Heart left ventricle (tissue), 13 donors: ENCODE data around the gene ARFIP1.

Source experiments
- POLR2A ChIP-seq, 2 donors: fragments of 450-650 bp; IDR thresholded peaks; one replicate each; pipeline ENCODE4 v1.6.1; 2017; ENCODE audit warnings: antibody characterized with exemption in 2 of 2, mild to moderate bottlenecking in 2 of 2, moderate library complexity in 2 of 2
- TF ChIP-seq, protein P1 (sequence below), 12 donors: fragments of 200-600 bp; sonication (generic) in 4 of 12; IDR thresholded peaks; one replicate each; pipeline versions ENCODE4 v1.5.0 to v1.8.0; 2018 to 2022; ENCODE audit warnings: antibody characterized with exemption in 12 of 12, mild to moderate bottlenecking in 5 of 12
- donor health status: ischemic (EF 13 %, LVEDD 7.1; RV severe dilation, severe dysfunction).
- donor health status: DM: no; HTN: yes; CAD: no.
- donor health status: DM: no; HTN: no; CAD: no.
- donor health status: ischemic (EF 25% LVEDD 6.9; RV normal size, moderate dysfunction).
- donor health status: ischemic (EF 25% LVEDD 5.7; RV mildly dilated, moderate dysfunction).
- donor health status: ischemic (EF 35%, LVEDD 5.7; RV mildly dilated, moderate dysfunction).
- donor health status: nonischemic (EF 11% LVEDD 7.7; RV severe dilation, severe dysfunction).
- donor health status: DM: yes; HTN: yes; CAD: no.
- donor health status: PGD.
- donor health status: ischemic (EF 29% LVEDD 5.4; RV normal size, mild dysfunction).
- donor health status: nonischemic (EF 23%, LVEDD 6.1; RV moderate dilation, normal function).

GRCh38 chr4:152919826-152920225, 140.1 kb downstream of the ARFIP1 start:
- TF ChIP-seq, protein P1, sequence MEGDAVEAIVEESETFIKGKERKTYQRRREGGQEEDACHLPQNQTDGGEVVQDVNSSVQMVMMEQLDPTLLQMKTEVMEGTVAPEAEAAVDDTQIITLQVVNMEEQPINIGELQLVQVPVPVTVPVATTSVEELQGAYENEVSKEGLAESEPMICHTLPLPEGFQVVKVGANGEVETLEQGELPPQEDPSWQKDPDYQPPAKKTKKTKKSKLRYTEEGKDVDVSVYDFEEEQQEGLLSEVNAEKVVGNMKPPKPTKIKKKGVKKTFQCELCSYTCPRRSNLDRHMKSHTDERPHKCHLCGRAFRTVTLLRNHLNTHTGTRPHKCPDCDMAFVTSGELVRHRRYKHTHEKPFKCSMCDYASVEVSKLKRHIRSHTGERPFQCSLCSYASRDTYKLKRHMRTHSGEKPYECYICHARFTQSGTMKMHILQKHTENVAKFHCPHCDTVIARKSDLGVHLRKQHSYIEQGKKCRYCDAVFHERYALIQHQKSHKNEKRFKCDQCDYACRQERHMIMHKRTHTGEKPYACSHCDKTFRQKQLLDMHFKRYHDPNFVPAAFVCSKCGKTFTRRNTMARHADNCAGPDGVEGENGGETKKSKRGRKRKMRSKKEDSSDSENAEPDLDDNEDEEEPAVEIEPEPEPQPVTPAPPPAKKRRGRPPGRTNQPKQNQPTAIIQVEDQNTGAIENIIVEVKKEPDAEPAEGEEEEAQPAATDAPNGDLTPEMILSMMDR (IDR thresholded peaks at IDR 0.05) = no peak
- no peak for TF ChIP-seq POLR2A (IDR thresholded peaks at IDR 0.05)
